K562 (cell line): ENCODE results near the gene PI4KA. TPM values are rescaled to one million over a fixed set of nuclear protein-coding genes. Genes with fewer than 3 reads are reported as not detected.

Source experiments
- CLOCK ChIP-seq: fragments of 250-450 bp; sonication (Bioruptor Pico); IDR thresholded peaks from 2 replicates; pipeline ENCODE4 v1.4.0; 2020; ENCODE audit warnings: mild to moderate bottlenecking, moderate library complexity, borderline replicate concordance
- CXXC5 ChIP-seq: fragments of 250-450 bp; sonication (Bioruptor Pico); IDR thresholded peaks from 2 replicates; pipeline ENCODE4 v1.8.0; 2022; ENCODE audit warnings: inconsistent platforms, mild to moderate bottlenecking, moderate library complexity
- E2F1 ChIP-seq: sonication (generic); formaldehyde crosslinking; IDR thresholded peaks from 2 replicates; pipeline ENCODE4 v1.8.1; 2023; ENCODE audit warnings: mild to moderate bottlenecking, missing genetic modification reagents, moderate library complexity
- ETV5 ChIP-seq: sonication (generic); formaldehyde crosslinking; IDR thresholded peaks from 2 replicates; pipeline ENCODE4 v1.4.0; 2020; ENCODE audit warnings: low read depth, mild to moderate bottlenecking, missing genetic modification reagents
- GABPB1 ChIP-seq: sonication (generic); formaldehyde crosslinking; IDR thresholded peaks from 2 replicates; pipeline ENCODE4 v1.8.0; 2022; ENCODE audit warnings: mild to moderate bottlenecking, missing genetic modification reagents
- HDGF ChIP-seq: fragments of 450-650 bp; IDR thresholded peaks from 2 replicates; pipeline ENCODE4 v1.6.1; 2016
- HSF4 ChIP-seq: fragments of 250-450 bp; sonication (Bioruptor Pico); IDR thresholded peaks from 2 replicates; pipeline ENCODE4 v2.1.2; 2022; ENCODE audit warnings: mild to moderate bottlenecking, moderate library complexity, borderline replicate concordance
- ILF3 ChIP-seq: fragments of 450-650 bp; IDR thresholded peaks from 2 replicates; pipeline ENCODE4 v1.6.1; 2018; ENCODE audit warnings: antibody characterized with exemption, mild to moderate bottlenecking, moderate library complexity, borderline replicate concordance
- PHF8 ChIP-seq: fragments of 200-600 bp; sonication (generic); IDR thresholded peaks from 2 replicates; pipeline ENCODE4 v1.6.1; 2012; ENCODE audit warnings: mixed run types, mild to moderate bottlenecking, inconsistent platforms, low read length, moderate library complexity, borderline replicate concordance
- POLR2AphosphoS5 ChIP-seq: IDR thresholded peaks from 2 replicates; pipeline ENCODE4 v1.6.1; 2011; ENCODE audit warnings: mild to moderate bottlenecking, low read depth, low read length, moderate library complexity; ENCODE audit not compliant: control insufficient read depth, insufficient read depth
- PRMT5 ChIP-seq: sonication (generic); formaldehyde crosslinking; IDR thresholded peaks from 2 replicates; pipeline ENCODE4 v1.5.0; 2020; ENCODE audit warnings: missing genetic modification reagents
- RBM22 ChIP-seq: fragments of 200-400 bp; formaldehyde crosslinking; IDR thresholded peaks from 2 replicates; pipeline ENCODE4 v1.6.1; 2018; ENCODE audit warnings: low read length, low read depth; ENCODE audit not compliant: poor library complexity, severe bottlenecking
- RBM39 ChIP-seq: fragments of 200-400 bp; formaldehyde crosslinking; optimal IDR thresholded peaks from 2 replicates; pipeline ENCODE3; 2018; ENCODE audit warnings: low read depth, low read length
- SNRNP70 ChIP-seq: fragments of 200-400 bp; formaldehyde crosslinking; optimal IDR thresholded peaks from 2 replicates; pipeline ENCODE3; 2017; ENCODE audit warnings: low read depth, low read length
- SP1 ChIP-seq: sonication (generic); formaldehyde crosslinking; IDR thresholded peaks from 2 replicates; pipeline ENCODE4 v1.8.1; 2022; ENCODE audit warnings: mild to moderate bottlenecking, missing genetic modification reagents
- TBL1XR1 ChIP-seq, 2 experiments: IDR thresholded peaks; 2 replicates each; pipeline ENCODE4 v1.6.1; 2012; ENCODE audit warnings: improper control_type of control experiment in 2 of 2, low read length in 2 of 2, mild to moderate bottlenecking in 1 of 2
- ZNF253 ChIP-seq: fragments of 250-450 bp; sonication (Bioruptor Pico); conservative IDR thresholded peaks from 2 replicates; pipeline ENCODE4 v1.6.1; 2021; ENCODE audit warnings: mild to moderate bottlenecking
- ZNF311 ChIP-seq: fragments of 250-450 bp; sonication (Bioruptor Pico); IDR thresholded peaks from 2 replicates; pipeline ENCODE4 v1.4.0; 2020; ENCODE audit warnings: mild to moderate bottlenecking, moderate library complexity
- ZNF57 ChIP-seq: fragments of 450-650 bp; formaldehyde crosslinking; IDR thresholded peaks from 2 replicates; pipeline ENCODE4 v1.4.0; 2020; ENCODE audit warnings: mild to moderate bottlenecking, moderate library complexity
- ZNF586 ChIP-seq: fragments of 450-650 bp; formaldehyde crosslinking; conservative IDR thresholded peaks from 2 replicates; pipeline ENCODE4 v1.4.0; 2020; ENCODE audit warnings: mild to moderate bottlenecking, moderate library complexity
- polyA plus RNA-seq, 8 experiments: library from polyadenylated mRNA; depleted of rRNA in 4 of 8; stranded (reverse) in 5 of 8; unstranded in 3 of 8; fragments of >200 nt; fragmentation: Nextera tagmentation in 2 of 8; fragmentation: Illumina TruSeq in 1 of 8; extraction: Ambion mirVana in 2 of 8; extraction: Trizol in 1 of 8; gene quantifications; 2 replicates each; pipeline versions ENCODE4 v1.2.1 to v1.2.3, GENCODE V29; 2011 to 2014; ENCODE audit warnings: inconsistent platforms in 1 of 8, missing spikeins in 1 of 8
- total RNA-seq, 7 experiments: library from RNA; depleted of rRNA in 6 of 7; stranded (reverse); fragments of >200 nt in 6 of 7; fragmentation: Illumina TruSeq in 2 of 7; extraction: Trizol in 2 of 7; gene quantifications; 2 replicates each; pipeline versions ENCODE4 v1.2.1 to v1.2.3, GENCODE V29; 2011 to 2021; ENCODE audit warnings: low replicate concordance in 1 of 7

PI4KA gene
- total and polyA plus RNA-seq, 9 of the 15 experiments (the other 6 are each of a cell fraction or from before 2014, with no cell fraction given), result 7.3 to 187 (median 84.7) TPM

DNA sequence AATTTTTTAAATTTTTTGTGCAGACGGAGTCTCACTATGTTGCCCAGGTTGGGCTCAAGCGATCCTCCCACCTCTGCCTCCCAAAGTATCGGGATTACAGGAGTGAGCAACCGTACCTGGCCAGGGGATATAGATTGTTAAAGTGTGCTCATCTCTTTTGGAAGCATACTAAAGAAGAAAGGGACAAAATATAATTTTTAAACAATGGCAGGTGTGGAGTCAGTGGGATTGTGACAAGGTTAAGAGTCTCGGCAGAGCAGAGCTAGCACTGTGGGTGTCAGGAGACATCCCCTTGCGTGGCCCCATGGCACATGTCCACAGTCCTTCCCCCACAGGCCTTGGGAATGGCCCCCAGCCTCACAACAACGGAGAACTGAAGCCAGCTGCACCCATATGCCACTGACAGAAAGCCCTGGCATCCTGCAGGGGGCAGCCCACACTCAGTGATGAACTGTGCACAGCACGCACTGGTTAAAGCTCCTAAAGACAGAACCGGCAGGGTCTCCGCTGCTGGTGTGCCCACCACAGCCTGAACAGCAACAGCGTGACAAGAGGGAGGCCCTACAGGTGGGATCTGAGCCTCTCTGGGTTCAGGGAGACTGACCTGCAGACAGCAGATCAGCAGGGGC lies 54.8 kb downstream of the PI4KA start (continued):
- TF ChIP-seq CLOCK (CRISPR knock-in tag), result no peak
- TF ChIP-seq ILF3, result no peak
- 0 out of 2 replicates have a peak, but pooled peaks have one; percentile 68 for TF ChIP-seq HSF4
- no peak for TF ChIP-seq ZNF586
- no peak for TF ChIP-seq ZNF253 (CRISPR knock-in tag)
- TF ChIP-seq RBM39, result no peak
- no peak for TF ChIP-seq PRMT5
- TF ChIP-seq ETV5 (CRISPR knock-in tag), result no peak
- no peak; the same call in 1 of the 2 replicates for TF ChIP-seq E2F1 (CRISPR knock-in tag)
- TF ChIP-seq CXXC5 (CRISPR knock-in tag), result no peak
- 0 out of 4 replicates have a peak, but pooled peaks of 1 of the 2 experiments have one; percentile 11 for TF ChIP-seq TBL1XR1 (IDR thresholded peaks at IDR 0.05; ENCODE audit: low read length in 2 of 2)
- TF ChIP-seq ZNF57 (CRISPR knock-in tag), result no peak
- no peak for TF ChIP-seq GABPB1
- TF ChIP-seq SP1 (CRISPR knock-in tag), result no peak
- no peak for TF ChIP-seq RBM22
- 0 out of 2 replicates have a peak, but pooled peaks have one; percentile 9 for TF ChIP-seq POLR2AphosphoS5
- TF ChIP-seq ZNF311 (CRISPR knock-in tag), result no peak
- no peak for TF ChIP-seq PHF8
- peak; percentile 98 for TF ChIP-seq HDGF
- TF ChIP-seq SNRNP70, result no peak
